Prostate gland (tissue), 2 donors: ENCODE measurements around the gene PSMB1. TPM values are rescaled to one million over a fixed set of nuclear protein-coding genes. Genes with fewer than 3 reads are reported as not detected.
A peak's percentile ranks its signal among the peaks of the same experiment; 100 is the strongest.

ENCODE experiments used
- DNase-seq: peaks from one replicate; pipeline ENCODE4 v3.0.0-alpha.2; 2019; ENCODE audit warnings: low spot score
- H3K27ac ChIP-seq, 2 donors: fragments of 200-600 bp; sonication (generic); 2 replicates each; pipeline ENCODE4 v1.5.1; 2017 to 2019
- H3K27me3 ChIP-seq: fragments of 200-600 bp; sonication (generic); replicated peaks from 2 replicates; pipeline ENCODE4 v1.5.1; 2019; ENCODE audit not compliant: insufficient read depth
- H3K36me3 ChIP-seq, 2 donors: fragments of 200-600 bp; sonication (generic); 1 replicate in 1 of 2; 2 replicates in 1 of 2; pipeline versions ENCODE4 v1.5.1 to v1.8.1; 2017 to 2019
- H3K4me1 ChIP-seq: fragments of 200-600 bp; sonication (generic); replicated peaks from 2 replicates; pipeline ENCODE4 v1.5.1; 2019
- H3K4me3 ChIP-seq, 2 donors: fragments of 200-600 bp; sonication (generic); 2 replicates each; pipeline ENCODE4 v1.5.1; 2017 to 2019
- H3K9me3 ChIP-seq: fragments of 200-600 bp; sonication (generic); 2 replicates; pipeline ENCODE4 v1.5.1; 2017
- POLR2A ChIP-seq: fragments of 450-650 bp; IDR thresholded peaks from one replicate; pipeline ENCODE4 v1.6.1; 2016; ENCODE audit warnings: antibody characterized with exemption, mild to moderate bottlenecking
- POLR2AphosphoS5 ChIP-seq: sonication (generic); formaldehyde crosslinking; IDR thresholded peaks from one replicate; pipeline ENCODE4 v1.6.1; 2017; ENCODE audit warnings: antibody characterized with exemption
- WGBS: methylation state at CpG from one replicate; pipeline ENCODE4 v1.1.5; 2018; 5-methylcytosine and 5-hydroxymethylcytosine counted together
- intact Hi-C: fragments of 100-400 bp; cut with DNase I; formaldehyde crosslinking; loops from one replicate; pipeline ENCODE4 v1.14.2; 2022
- total RNA-seq, 2 donors: library from RNA; depleted of rRNA; stranded (reverse); fragments of >200 nt; gene quantifications; one replicate each; pipeline ENCODE4 v1.1.0, GENCODE V29; 2016
- TF ChIP-seq, protein P1 (sequence below), 4 experiments: fragments of 200-600 bp in 2 of 4; fragments of 450-650 bp in 2 of 4; sonication (generic) in 2 of 4; IDR thresholded peaks; 1 replicate in 3 of 4; 2 replicates in 1 of 4; pipeline ENCODE4 v1.5.1; 2016 to 2019; ENCODE audit warnings: antibody characterized with exemption in 4 of 4, mild to moderate bottlenecking in 2 of 4, moderate library complexity in 2 of 4

Gene PSMB1
- total RNA-seq = 100 to 1,000 TPM; 188 to 234 TPM

DNA sequence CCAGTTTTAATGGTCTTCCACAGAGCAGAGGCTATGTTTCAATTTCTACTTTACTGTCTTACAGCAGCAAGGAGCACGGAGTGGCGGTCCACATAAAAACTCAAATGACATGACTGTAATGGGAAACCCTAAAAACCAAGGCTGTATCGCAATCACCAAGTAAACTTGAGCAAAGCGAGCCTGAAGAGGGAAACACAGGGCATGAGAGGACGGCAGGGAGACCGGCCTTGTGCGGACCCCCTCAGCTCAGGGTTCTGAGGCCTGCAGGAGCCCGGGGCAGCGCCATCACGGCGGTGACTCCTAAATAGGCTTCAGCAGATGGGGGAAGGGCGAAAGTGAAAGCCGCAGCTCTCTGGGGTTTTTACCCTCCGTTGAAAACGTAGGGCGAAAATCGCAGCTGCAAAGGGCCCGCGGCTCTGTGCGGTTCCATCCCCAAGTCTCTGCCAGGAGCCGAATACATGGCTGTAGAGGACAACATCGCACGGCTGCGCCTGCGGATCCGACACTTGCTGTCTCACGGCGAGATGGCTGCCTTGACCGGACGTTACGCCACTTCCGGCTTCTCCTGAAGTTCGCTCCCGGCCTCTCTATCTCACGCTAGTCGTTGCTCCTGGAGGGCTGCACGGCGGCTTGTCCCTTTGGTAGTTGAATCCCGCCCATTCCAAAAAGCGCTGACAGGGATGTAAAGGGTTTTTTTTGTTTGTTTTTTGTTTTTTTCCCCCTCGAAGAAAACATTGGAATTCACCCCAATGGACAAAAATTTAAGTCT lies at the start of gene PSMB1:
Gene PSMB1 (minus strand): TSS at position 543 of the 769 bp plus-strand sequence. CDS start 65 bp downstream, at position 478.
- WGBS = under 1% methylated on average over 41 of the region's 41 CpGs
- intact Hi-C loops = no loop called here
- TF ChIP-seq POLR2AphosphoS5 = peak; percentile 92
- TF ChIP-seq, protein P1, sequence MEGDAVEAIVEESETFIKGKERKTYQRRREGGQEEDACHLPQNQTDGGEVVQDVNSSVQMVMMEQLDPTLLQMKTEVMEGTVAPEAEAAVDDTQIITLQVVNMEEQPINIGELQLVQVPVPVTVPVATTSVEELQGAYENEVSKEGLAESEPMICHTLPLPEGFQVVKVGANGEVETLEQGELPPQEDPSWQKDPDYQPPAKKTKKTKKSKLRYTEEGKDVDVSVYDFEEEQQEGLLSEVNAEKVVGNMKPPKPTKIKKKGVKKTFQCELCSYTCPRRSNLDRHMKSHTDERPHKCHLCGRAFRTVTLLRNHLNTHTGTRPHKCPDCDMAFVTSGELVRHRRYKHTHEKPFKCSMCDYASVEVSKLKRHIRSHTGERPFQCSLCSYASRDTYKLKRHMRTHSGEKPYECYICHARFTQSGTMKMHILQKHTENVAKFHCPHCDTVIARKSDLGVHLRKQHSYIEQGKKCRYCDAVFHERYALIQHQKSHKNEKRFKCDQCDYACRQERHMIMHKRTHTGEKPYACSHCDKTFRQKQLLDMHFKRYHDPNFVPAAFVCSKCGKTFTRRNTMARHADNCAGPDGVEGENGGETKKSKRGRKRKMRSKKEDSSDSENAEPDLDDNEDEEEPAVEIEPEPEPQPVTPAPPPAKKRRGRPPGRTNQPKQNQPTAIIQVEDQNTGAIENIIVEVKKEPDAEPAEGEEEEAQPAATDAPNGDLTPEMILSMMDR (IDR thresholded peaks at IDR 0.05) = peak in 2 of 4 experiments; percentile 5 to 12
- TF ChIP-seq POLR2A = peak; percentile 82
- Histone ChIP-seq H3K4me3 (peak within 1 kb of the TSS; percentile 93 to 96), H3K4me1 (peaks cover 27% of the 10 kb centered on the region), H3K27me3 (no peaks in the 10 kb centered on the region), H3K36me3 (no peaks in the 10 kb centered on the region), H3K27ac (peak within 1 kb of the TSS; percentile 91 to 92), H3K9me3 (no peaks in the 10 kb centered on the region)
- DNase-seq = peak; percentile 95

DNA sequence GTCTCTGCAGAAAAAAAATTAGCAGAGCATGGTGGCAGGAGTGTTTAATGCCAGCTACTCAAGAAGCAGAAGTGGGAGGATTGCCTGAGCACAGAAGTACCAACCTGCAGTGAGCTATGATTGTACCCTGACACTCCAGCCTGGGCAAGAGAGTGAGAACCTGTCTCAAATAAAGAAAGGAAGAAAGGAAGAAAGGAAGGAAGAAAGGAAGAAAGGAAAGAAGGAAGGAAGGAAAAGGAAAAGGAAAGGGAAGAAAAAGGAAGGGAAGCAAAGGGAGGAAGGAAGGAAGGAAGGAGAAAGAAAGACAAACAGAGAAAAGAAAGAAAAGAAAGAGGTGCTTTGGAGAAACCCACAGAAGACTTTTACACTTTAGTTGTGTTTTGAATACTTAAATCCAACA lies 44.2 kb upstream of the PSMB1 start:
- H3K27me3 ChIP-seq = no peaks in the 10 kb centered on the region
- no peaks in the 10 kb centered on the region for H3K36me3 ChIP-seq
- DNase-seq = no peak
- no peaks in the 10 kb centered on the region for H3K4me1 ChIP-seq
- no peaks in the 10 kb centered on the region for H3K9me3 ChIP-seq
- intact Hi-C loops = no loop called here
- H3K27ac ChIP-seq = no peak overlapping the region
- H3K4me3 ChIP-seq = no peak overlapping the region
- TF ChIP-seq, protein P1 (IDR thresholded peaks at IDR 0.05) = no peak
- TF ChIP-seq POLR2A (no peak), POLR2AphosphoS5 (no peak)

DNA sequence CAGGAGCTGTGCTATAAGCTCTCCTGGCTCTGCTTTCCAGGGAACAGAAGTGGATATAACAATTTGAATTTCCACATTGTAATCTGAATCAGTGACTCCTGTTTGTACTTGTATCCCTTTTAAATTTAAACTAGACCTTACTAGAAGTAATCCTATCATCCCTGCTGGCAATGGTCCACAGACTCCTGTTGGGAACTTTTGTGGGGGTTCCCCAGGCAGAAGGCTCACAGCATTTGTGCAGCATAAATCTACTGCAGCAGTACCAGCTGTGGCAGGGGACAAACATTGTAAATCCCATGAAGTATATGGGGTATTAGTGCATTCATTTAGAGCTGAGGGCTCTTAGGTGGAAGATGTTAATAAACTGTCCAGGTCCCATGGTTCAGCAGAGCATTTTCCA lies 43.3 kb upstream of the PSMB1 start:
- Histone ChIP-seq H3K27me3 (no peaks in the 10 kb centered on the region), H3K36me3 (no peaks in the 10 kb centered on the region), H3K27ac (no peak overlapping the region), H3K9me3 (no peaks in the 10 kb centered on the region), H3K4me3 (no peak overlapping the region), H3K4me1 (no peaks in the 10 kb centered on the region)
- intact Hi-C loops = no loop called here
- TF ChIP-seq POLR2AphosphoS5 (no peak), POLR2A (no peak)
- TF ChIP-seq, protein P1 (IDR thresholded peaks at IDR 0.05) = no peak
- DNase-seq = no peak

DNA sequence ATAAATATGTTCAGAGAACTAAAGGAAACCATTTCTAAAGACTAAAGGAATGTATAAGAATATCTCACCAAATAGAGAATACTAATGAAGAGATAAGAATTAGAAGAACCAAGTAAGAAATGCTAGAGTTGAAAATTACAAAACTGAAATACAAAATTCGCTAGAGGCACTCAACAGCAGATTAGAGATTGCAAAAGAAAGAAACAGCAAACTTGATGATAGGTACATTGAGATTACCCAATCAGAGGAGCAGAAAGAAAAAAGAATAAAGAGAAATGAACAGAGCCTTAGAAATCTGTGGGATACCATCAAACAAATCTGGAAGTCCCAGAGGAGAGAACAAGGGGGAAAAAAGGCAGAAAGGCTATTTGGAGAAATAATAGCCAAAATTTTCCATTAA lies 37.6 kb upstream of the PSMB1 start:
- Histone ChIP-seq H3K4me3 (no peak overlapping the region), H3K4me1 (no peaks in the 10 kb centered on the region), H3K36me3 (no peaks in the 10 kb centered on the region), H3K27ac (no peak overlapping the region), H3K9me3 (no peaks in the 10 kb centered on the region), H3K27me3 (no peaks in the 10 kb centered on the region)
- DNase-seq = no peak
- TF ChIP-seq POLR2AphosphoS5 (no peak), POLR2A (no peak)
- TF ChIP-seq, protein P1 (IDR thresholded peaks at IDR 0.05) = no peak
- 88% methylated on average over 1 of the region's 1 CpG for WGBS
- intact Hi-C loops = no loop called here

DNA sequence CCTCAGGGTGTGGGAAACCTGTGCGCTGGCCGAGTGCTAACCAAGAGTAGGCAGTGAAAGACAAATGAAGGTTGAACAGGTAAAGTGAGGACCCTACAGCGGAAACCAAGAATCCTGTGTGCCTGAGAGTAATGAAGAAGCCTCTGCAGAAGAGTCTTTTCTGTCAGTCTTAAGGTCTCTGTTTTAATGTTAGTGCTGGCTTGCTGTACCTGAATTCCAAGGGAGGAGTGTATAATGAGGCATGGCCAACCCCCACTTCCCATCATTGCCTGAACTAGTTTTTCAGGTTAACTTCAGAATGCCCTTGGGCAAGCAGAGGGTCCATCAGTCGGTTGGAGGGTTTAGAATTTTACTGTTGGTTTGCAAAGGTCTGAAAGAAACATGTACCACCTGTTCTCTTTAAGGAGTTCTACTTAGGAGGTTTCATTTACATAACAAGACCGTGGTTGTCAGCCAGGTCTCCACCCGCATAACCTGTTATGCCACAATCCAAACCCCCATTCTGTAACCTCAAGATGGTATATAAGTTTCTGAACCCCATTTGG lies 31.9 kb upstream of the PSMB1 start:
- H3K36me3 ChIP-seq = no peaks in the 10 kb centered on the region
- TF ChIP-seq, protein P1 (IDR thresholded peaks at IDR 0.05) = no peak
- TF ChIP-seq POLR2AphosphoS5 = no peak
- no peak for TF ChIP-seq POLR2A
- intact Hi-C loops = no loop called here
- no peaks in the 10 kb centered on the region for H3K4me1 ChIP-seq
- WGBS = under 1% methylated on average over 6 of the region's 6 CpGs
- H3K9me3 ChIP-seq = no peaks in the 10 kb centered on the region
- H3K27ac ChIP-seq = peak overlapping the region; percentile 76 to 85
- no peak for DNase-seq
- H3K27me3 ChIP-seq = no peaks in the 10 kb centered on the region
- peak overlapping the region; percentile 79 to 92 for H3K4me3 ChIP-seq
